ENCODE results near the gene YTHDF1.
A peak's percentile ranks its signal among the peaks of the same experiment; 100 is the strongest.
"Not testable (repeated sequence)": the region's sequence is repeated elsewhere in the genome, so short reads cannot be mapped to it uniquely, and the experiment has no call there.

The YTHDF1 gene

DNA sequence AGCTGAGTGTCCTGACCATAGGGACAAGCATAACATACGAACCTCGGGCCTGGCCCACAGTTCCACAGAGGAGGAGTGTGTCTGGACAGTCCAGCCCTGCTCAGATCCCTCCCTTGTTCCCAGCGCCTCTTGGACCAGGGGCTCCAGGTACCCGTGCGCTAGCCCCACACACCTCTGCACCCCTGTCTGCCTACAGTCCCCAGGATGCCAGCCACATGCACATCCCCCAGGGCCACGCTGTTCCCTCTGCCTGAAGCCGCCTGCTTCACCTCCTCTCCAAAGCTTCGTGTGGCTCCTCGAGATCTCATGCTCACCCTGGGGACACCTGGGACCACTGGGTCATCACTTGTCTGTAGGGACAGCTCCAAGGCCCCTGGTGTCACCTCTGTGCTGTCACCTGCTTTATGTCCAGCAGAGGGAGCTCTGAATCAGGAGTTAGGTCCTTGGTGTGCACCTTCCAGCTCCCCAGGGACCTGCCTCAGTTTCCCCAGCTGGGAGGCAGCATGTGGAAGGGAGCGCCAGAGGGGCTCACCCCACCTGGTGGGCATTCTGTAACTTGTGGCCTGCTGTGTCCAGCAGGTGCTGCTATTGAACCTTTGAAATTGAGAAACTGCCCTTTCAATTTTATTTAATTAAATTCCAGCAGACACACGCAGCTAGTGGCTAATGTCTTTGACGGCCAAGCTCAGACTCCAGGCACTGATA lies 7.3 kb upstream of the YTHDF1 start:
- Histone ChIP-seq H3K27ac (ENCODE audit: low read length) (no peak overlapping the region), H3K27me3 (ENCODE audit: low read depth, low read length) (no peaks in the 10 kb centered on the region), H3K9me3 (ENCODE audit: control insufficient read depth in 1 of 2, low read length in 2 of 2) (no peaks in the 10 kb centered on the region), H3K4me3 (ENCODE audit: low read depth in 1 of 2, low read length in 2 of 2) (no peak overlapping the region), H3K4me1 (ENCODE audit: control insufficient read depth in 1 of 2, insufficient read depth in 2 of 2, low read length in 2 of 2) (peaks cover 0 to 10% of the 10 kb centered on the region in 2 donors), H3K36me3 (ENCODE audit: control insufficient read depth in 1 of 2, insufficient read depth in 2 of 2, low read length in 2 of 2) (no peaks in the 10 kb centered on the region)

DNA sequence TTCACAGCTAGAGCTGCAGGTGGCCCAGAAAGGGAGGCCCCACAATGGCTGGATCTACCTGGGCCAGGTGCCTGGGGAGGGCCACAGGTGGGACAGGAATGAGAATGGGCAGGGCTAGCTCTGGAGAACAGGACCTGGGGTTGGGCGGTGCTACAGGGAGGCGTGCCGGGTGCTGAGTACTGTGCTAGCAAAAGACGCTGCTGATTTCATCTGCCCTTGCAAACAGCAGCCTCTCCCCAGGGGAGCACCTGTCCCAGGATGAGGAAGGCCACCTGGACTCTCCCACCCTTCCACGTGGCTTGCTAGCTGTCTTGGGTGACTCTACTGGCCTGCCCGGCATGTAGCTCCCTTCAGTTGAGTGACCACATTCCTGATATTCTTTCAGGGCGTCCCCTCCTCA lies 6.6 kb upstream of the YTHDF1 start:
- H3K4me3 ChIP-seq (ENCODE audit: low read depth in 1 of 2, low read length in 2 of 2): no peak overlapping the region
- H3K27me3 ChIP-seq (ENCODE audit: low read depth, low read length): no peaks in the 10 kb centered on the region
- H3K4me1 ChIP-seq (ENCODE audit: control insufficient read depth in 1 of 2, insufficient read depth in 2 of 2, low read length in 2 of 2): peaks cover 0 to 10% of the 10 kb centered on the region in 2 donors
- no peaks in the 10 kb centered on the region for H3K36me3 ChIP-seq (ENCODE audit: control insufficient read depth in 1 of 2, insufficient read depth in 2 of 2, low read length in 2 of 2)
- H3K9me3 ChIP-seq (ENCODE audit: control insufficient read depth in 1 of 2, low read length in 2 of 2): no peaks in the 10 kb centered on the region
- no peak overlapping the region for H3K27ac ChIP-seq (ENCODE audit: low read length)

DNA sequence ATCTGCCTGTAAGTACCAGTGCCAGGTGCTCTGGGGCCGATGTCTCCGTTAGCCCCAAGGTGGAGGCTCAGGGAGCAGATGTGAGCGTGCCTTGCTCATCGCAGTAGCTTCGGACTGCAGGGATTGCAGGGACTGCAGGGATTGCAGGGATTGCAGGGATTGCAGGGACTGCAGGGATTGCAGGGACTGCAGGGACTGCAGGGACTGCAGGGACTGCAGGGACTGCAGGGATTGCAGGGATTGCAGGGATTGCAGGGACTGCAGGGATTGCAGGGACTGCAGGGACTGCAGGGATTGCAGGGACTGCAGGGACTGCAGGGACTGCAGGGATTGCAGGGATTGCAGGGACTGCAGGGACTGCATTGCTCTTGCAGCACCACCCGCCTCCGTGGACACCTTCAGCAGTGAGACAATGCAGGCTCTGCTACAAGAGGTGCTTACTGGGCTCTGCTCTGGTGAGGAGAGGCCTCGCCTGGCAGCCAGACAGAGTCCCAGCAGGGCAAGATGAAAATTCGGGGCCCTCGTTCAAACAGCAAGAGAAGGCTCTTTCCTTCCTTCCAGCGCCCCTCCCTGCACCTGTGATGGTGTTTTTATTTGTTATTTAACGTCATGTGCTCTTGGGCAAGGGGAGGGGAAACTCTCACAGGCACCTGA lies 5.6 kb upstream of the YTHDF1 start:
- peaks cover 4 to 14% of the 10 kb centered on the region in 2 donors for H3K4me1 ChIP-seq (ENCODE audit: control insufficient read depth in 1 of 2, insufficient read depth in 2 of 2, low read length in 2 of 2)
- not testable (repeated sequence) for H3K27me3 ChIP-seq (ENCODE audit: low read depth, low read length); H3K4me3 ChIP-seq (ENCODE audit: low read depth in 1 of 2, low read length in 2 of 2); H3K36me3 ChIP-seq (ENCODE audit: control insufficient read depth in 1 of 2, insufficient read depth in 2 of 2, low read length in 2 of 2); H3K27ac ChIP-seq (ENCODE audit: low read length); H3K9me3 ChIP-seq (ENCODE audit: control insufficient read depth in 1 of 2, low read length in 2 of 2)

DNA sequence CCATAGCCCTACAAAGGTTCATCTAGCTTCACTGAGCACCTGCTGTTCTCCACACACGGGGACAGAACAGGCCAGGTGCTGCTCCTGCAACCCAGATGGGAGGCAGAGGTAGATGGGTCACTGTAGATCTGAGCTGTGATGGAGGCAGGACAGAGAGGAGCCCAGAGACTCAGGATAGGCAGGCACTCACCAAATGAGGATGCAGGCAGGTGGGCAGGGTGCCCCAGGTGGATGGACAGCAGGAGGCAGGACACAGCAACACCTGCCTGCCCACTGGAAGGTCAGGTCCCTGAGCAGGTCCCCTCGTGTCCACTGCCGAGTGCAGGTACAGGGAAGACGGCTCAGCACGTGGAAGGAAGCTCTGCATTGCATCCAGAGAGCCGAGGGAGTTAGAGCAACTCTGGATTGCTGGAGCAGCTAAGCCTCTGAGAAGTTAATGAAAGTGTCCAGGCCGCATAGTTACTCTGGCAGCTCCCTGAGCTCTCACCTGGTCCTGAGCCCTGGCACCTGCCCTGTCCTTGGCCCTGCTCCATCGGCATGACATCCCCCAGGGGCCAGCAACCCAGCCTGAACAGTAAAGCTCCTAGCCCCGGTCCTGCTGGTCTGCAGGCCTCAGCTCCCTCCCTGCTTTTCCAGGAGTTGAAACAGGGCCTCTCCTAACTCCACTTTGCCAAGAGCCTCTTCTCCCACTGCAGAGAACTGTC lies 4.9 kb upstream of the YTHDF1 start:
- no peaks in the 10 kb centered on the region for H3K27me3 ChIP-seq (ENCODE audit: low read depth, low read length)
- H3K9me3 ChIP-seq (ENCODE audit: control insufficient read depth in 1 of 2, low read length in 2 of 2): no peaks in the 10 kb centered on the region
- H3K4me3 ChIP-seq (ENCODE audit: low read depth in 1 of 2, low read length in 2 of 2): no peak overlapping the region
- peaks cover 4 to 14% of the 10 kb centered on the region in 2 donors for H3K4me1 ChIP-seq (ENCODE audit: control insufficient read depth in 1 of 2, insufficient read depth in 2 of 2, low read length in 2 of 2)
- H3K27ac ChIP-seq (ENCODE audit: low read length): no peak overlapping the region
- H3K36me3 ChIP-seq (ENCODE audit: control insufficient read depth in 1 of 2, insufficient read depth in 2 of 2, low read length in 2 of 2): no peaks in the 10 kb centered on the region

DNA sequence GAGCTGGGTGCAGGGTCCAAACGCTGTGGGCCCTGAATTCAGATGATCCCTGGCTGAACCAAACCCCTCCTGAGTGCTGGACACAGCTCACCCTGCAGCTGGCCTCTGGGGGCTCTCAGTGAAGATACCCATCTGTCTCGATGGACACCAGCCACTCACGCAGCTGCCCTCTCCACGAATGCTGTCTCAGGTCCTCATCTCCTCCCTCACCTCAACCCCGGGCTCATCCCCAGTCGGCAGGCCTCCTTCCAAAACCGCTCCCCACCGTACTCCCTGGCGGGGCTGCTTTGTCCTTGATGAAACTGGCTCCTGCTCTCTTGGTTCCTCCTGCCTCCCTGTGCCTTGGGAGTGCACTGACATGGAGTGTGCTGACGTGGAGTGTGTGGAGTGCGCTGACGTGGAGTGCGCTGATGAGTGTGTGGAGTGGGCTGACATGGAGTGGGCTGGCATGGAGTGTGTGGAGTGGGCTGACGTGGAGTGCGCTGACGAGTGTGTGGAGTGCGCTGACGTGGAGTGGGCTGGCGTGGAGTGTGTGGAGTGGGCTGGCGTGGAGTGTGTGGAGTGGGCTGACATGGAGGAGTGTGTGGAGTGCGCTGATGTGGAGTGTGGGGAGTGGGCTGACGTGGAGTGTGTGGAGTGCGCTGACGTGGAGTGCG lies 4.1 kb upstream of the YTHDF1 start:
- Histone ChIP-seq H3K27ac (ENCODE audit: low read length) (no peak overlapping the region), H3K4me3 (ENCODE audit: low read depth in 1 of 2, low read length in 2 of 2) (no peak overlapping the region), H3K27me3 (ENCODE audit: low read depth, low read length) (no peaks in the 10 kb centered on the region), H3K9me3 (ENCODE audit: control insufficient read depth in 1 of 2, low read length in 2 of 2) (no peaks in the 10 kb centered on the region), H3K4me1 (ENCODE audit: control insufficient read depth in 1 of 2, insufficient read depth in 2 of 2, low read length in 2 of 2) (peaks cover 4 to 17% of the 10 kb centered on the region in 2 donors), H3K36me3 (ENCODE audit: control insufficient read depth in 1 of 2, insufficient read depth in 2 of 2, low read length in 2 of 2) (no peaks in the 10 kb centered on the region)

DNA sequence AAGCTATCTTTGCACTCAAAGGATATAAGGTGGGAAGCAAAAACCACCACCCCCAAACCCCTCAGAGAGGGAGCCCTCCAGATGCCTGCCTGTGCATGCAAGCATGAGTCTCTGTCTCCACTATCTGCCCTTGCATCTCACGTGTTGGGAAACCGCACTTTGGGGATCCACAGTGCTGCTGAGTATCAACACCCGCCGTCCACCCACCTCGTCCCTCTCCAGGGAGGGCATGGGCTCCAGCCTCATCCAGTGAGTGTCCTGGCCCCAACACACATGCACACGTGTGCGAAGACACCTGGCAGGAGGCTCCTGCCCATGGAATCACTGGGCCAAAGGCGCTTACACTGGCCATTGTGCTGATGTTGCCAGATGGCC lies 3.5 kb upstream of the YTHDF1 start:
- Histone ChIP-seq H3K4me3 (ENCODE audit: low read depth in 1 of 2, low read length in 2 of 2) (no peak overlapping the region), H3K4me1 (ENCODE audit: control insufficient read depth in 1 of 2, insufficient read depth in 2 of 2, low read length in 2 of 2) (peaks cover 4 to 17% of the 10 kb centered on the region in 2 donors), H3K27ac (ENCODE audit: low read length) (no peak overlapping the region), H3K36me3 (ENCODE audit: control insufficient read depth in 1 of 2, insufficient read depth in 2 of 2, low read length in 2 of 2) (peaks cover 0 to 4% of the 10 kb centered on the region in 2 donors), H3K27me3 (ENCODE audit: low read depth, low read length) (no peaks in the 10 kb centered on the region), H3K9me3 (ENCODE audit: control insufficient read depth in 1 of 2, low read length in 2 of 2) (no peaks in the 10 kb centered on the region)

DNA sequence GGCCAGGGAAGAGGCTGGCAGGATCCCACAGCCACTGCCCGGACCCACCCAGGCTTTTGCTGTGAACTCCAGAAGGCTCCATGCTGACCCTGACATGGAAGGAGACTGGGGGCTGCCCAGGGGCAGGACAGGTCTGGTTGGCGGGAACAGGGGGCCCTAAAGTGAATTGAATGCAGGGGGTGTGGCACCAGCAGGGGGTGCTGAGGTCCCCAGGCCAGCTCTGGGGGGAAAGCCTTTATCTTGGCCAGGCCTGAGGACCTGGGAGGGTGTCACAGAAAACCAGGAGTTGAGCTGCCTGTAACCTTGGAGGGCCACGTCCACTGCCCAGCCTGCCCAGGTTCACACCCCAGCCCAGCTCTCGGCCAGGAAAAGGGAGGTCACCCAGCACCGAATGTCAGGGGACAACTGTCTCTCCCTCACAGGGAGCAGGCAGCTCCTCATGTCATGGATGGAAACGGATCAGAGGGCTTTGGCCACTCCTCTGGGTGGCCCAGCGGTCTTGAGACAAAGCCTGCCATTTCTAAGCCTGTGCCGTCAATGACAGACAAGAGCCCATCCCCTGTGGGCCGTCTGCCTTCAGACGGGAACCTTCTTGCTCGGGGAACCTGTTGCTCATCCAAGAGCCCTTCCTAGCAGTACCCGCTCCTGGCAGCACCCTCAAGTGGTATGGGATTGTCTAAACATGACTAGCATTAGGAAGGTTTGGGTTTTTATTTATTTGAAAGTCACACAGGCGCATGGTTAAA lies 2.9 kb upstream of the YTHDF1 start:
- H3K27me3 ChIP-seq (ENCODE audit: low read depth, low read length): no peaks in the 10 kb centered on the region
- peaks cover 4 to 16% of the 10 kb centered on the region in 2 donors for H3K4me1 ChIP-seq (ENCODE audit: control insufficient read depth in 1 of 2, insufficient read depth in 2 of 2, low read length in 2 of 2)
- no peaks in the 10 kb centered on the region for H3K9me3 ChIP-seq (ENCODE audit: control insufficient read depth in 1 of 2, low read length in 2 of 2)
- H3K36me3 ChIP-seq (ENCODE audit: control insufficient read depth in 1 of 2, insufficient read depth in 2 of 2, low read length in 2 of 2): peaks cover 0 to 9% of the 10 kb centered on the region in 2 donors
- no peak overlapping the region for H3K4me3 ChIP-seq (ENCODE audit: low read depth in 1 of 2, low read length in 2 of 2)
- no peak overlapping the region for H3K27ac ChIP-seq (ENCODE audit: low read length)

DNA sequence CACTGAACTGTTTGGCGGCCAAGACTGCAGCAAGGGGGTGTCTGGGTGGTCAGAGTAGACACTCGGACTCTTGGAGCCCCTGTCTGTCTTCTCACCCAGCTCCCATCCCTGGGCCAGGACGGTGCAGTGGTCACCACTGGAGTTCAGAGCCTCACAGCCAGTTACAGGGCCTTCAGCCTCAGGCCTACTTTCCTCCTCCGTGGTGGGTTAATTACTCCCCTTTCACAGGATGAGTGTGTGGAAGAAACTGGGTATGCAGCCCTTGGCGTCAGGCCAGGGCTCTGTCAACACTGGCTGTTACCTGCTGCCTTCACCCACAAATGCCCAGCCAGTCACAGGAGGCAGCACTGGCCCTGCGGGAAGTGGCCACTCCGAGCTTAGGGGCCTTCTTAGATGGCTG lies 1.8 kb upstream of the YTHDF1 start:
- Histone ChIP-seq H3K27me3 (ENCODE audit: low read depth, low read length) (no peaks in the 10 kb centered on the region), H3K27ac (ENCODE audit: low read length) (no peak overlapping the region), H3K4me3 (ENCODE audit: low read depth in 1 of 2, low read length in 2 of 2) (no peak overlapping the region), H3K9me3 (ENCODE audit: control insufficient read depth in 1 of 2, low read length in 2 of 2) (no peaks in the 10 kb centered on the region), H3K4me1 (ENCODE audit: control insufficient read depth in 1 of 2, insufficient read depth in 2 of 2, low read length in 2 of 2) (peaks cover 4 to 25% of the 10 kb centered on the region in 2 donors), H3K36me3 (ENCODE audit: control insufficient read depth in 1 of 2, insufficient read depth in 2 of 2, low read length in 2 of 2) (peaks cover 8 to 11% of the 10 kb centered on the region in 2 donors)

DNA sequence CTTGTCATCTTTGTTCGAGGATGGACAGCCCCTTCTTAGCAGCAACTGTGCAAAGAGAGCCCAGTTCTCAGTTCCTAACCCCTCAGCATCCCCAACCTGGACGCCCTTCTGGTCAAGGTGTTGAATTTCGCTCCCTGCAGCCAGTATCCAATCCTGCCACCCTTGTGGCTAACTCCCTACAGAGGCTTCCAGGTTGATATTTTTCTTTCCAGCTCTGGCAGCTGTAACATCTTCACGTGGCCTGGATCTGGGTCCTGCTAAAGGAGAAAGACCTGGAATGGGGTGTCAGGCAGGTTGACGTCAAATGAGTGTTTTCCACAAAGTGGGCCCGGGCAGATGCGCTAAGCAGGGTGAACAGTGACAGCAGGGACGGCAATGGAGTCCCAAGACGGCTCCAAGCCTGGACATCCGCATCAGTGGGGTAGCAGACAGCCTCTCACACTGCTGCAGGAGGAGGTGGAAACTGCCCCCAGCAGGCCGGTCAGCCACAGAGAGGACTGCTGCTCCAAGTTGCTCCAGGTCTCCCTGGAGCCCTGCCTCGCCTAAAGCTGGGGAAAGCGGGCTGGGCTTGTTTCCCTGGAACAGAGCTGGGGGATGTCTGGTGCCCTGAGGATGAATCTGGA lies 1.0 kb upstream of the YTHDF1 start:
- Histone ChIP-seq H3K4me3 (ENCODE audit: low read depth in 1 of 2, low read length in 2 of 2) (peak overlapping the region; percentile 57 to 58), H3K4me1 (ENCODE audit: control insufficient read depth in 1 of 2, insufficient read depth in 2 of 2, low read length in 2 of 2) (peaks cover 8 to 32% of the 10 kb centered on the region in 2 donors), H3K9me3 (ENCODE audit: control insufficient read depth in 1 of 2, low read length in 2 of 2) (no peaks in the 10 kb centered on the region), H3K27me3 (ENCODE audit: low read depth, low read length) (no peaks in the 10 kb centered on the region), H3K36me3 (ENCODE audit: control insufficient read depth in 1 of 2, insufficient read depth in 2 of 2, low read length in 2 of 2) (peaks cover 15 to 18% of the 10 kb centered on the region in 2 donors), H3K27ac (ENCODE audit: low read length) (peak overlapping the region; percentile 60)

DNA sequence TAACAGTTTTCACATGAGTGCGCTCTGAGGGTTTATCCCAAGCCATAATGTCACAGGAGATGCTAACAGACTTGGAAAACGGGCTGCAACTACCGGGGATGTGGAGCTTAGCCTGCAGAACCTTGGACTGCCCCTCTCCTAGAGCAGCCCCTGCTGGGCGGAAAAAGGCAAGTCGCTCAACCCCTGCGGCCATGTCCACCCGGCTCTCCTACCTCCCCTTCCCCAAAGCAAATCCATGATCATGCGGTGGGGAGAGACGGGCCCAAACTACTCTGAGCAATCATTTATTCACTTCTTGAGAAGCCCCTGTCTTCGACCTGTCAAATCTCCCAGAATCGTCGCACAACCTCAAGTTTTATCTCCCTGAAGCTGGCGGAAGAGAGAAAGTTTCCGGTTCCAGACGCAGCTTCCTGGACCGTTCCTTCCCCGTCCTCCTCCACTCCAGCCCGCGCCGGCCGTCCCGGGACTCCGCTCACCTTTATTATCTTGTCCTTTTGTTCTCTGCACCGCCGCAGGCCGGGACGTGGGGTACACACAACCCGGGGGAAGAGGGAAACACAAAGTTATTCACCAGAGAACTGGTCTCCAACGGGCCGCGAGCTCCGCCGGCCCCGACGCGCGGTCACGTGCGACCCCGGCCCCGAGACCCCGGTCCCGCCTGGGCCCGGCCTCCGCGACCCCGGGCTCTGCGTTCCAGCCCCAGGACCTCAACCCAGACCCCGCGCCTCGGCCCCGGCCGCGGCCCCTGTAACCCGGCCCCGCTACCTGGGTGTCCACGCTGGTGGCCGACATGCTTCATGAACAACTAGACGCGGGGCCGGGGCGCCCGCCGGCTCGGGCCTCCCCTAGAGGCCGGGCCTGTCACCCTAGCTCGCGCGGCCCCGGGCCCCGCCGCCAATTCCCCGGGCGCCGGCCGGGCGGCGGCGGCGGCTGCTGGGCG lies 560 bp downstream of the YTHDF1 start:
- Histone ChIP-seq H3K27ac (ENCODE audit: low read length) (peak overlapping the region; percentile 67), H3K4me3 (ENCODE audit: low read depth in 1 of 2, low read length in 2 of 2) (peak overlapping the region; percentile 85 to 86), H3K27me3 (ENCODE audit: low read depth, low read length) (no peaks in the 10 kb centered on the region), H3K36me3 (ENCODE audit: control insufficient read depth in 1 of 2, insufficient read depth in 2 of 2, low read length in 2 of 2) (peaks cover 16 to 21% of the 10 kb centered on the region in 2 donors), H3K9me3 (ENCODE audit: control insufficient read depth in 1 of 2, low read length in 2 of 2) (no peaks in the 10 kb centered on the region), H3K4me1 (ENCODE audit: control insufficient read depth in 1 of 2, insufficient read depth in 2 of 2, low read length in 2 of 2) (peaks cover 8 to 33% of the 10 kb centered on the region in 2 donors)

All from muscle layer of duodenum (tissue), 2 donors.